ENCODE measurements around the gene SMCHD1. TPM values are rescaled to one million over a fixed set of nuclear protein-coding genes. Genes with fewer than 3 reads are reported as not detected.

SMCHD1 gene
- total RNA-seq, 4 donors from 2014 or later = 41.0 to 179 (median 136) TPM

- H3K4me3 ChIP-seq = no peak overlapping the region
- H3K9me3 ChIP-seq = no peaks in the 10 kb centered on the region
- in situ Hi-C loops (cut with MboI; ENCODE audit: low pct_ligation_motif_present in 1 of 4, low pct_unique_long_range_greater_than_20kb in 1 of 4, low sequenced_read_pairs in 3 of 4) (no loop called here), intact Hi-C loops (cut with DNase I; ENCODE audit: low total_unique reads) (no loop called here)
- no peak for DNase-seq
- H3K27me3 ChIP-seq = no peaks in the 10 kb centered on the region
- 88 to 89% methylated on average over 2 of the region's 2 CpGs for WGBS, 2 donors (ENCODE audit: low coverage in 1 of 2)
- H3K4me1 ChIP-seq = no peaks in the 10 kb centered on the region
- H3K36me3 ChIP-seq = peaks cover 0 to 64% (median 30%) of the 10 kb centered on the region in 4 donors
- TF ChIP-seq POLR2A (IDR thresholded peaks at IDR 0.05) (no peak), CTCF (IDR thresholded peaks at IDR 0.05) (no peak), EP300 (IDR thresholded peaks at IDR 0.05; ENCODE audit: low read depth) (no peak), POLR2AphosphoS5 (IDR thresholded peaks at IDR 0.05) (no peak)
- H3K27ac ChIP-seq = no peak overlapping the region
These were observed 52.1 kb downstream of the SMCHD1 start for GRCh38 chr18:2707551-2708168.

- Histone ChIP-seq H3K27ac (no peak overlapping the region), H3K9me3 (no peaks in the 10 kb centered on the region), H3K4me1 (peaks cover 2 to 10% (median 7%) of the 10 kb centered on the region in 4 donors), H3K36me3 (peaks cover 0 to 69% (median 29%) of the 10 kb centered on the region in 4 donors), H3K4me3 (no peak overlapping the region), H3K27me3 (no peaks in the 10 kb centered on the region)
- TF ChIP-seq EP300 (IDR thresholded peaks at IDR 0.05; ENCODE audit: low read depth) (no peak), POLR2AphosphoS5 (IDR thresholded peaks at IDR 0.05) (no peak), CTCF (IDR thresholded peaks at IDR 0.05) (no peak), POLR2A (IDR thresholded peaks at IDR 0.05) (no peak)
- in situ Hi-C loops (cut with MboI; ENCODE audit: low pct_ligation_motif_present in 1 of 4, low pct_unique_long_range_greater_than_20kb in 1 of 4, low sequenced_read_pairs in 3 of 4) = no loop called here
- no peak for DNase-seq
- WGBS, 2 donors (ENCODE audit: low coverage in 1 of 2) = 70% methylated on average over 4 of the region's 4 CpGs
- intact Hi-C loops (cut with DNase I; ENCODE audit: low total_unique reads) = no loop called here
These were observed 53.8 kb downstream of the SMCHD1 start for GRCh38 chr18:2709316-2709715.

- in situ Hi-C loops (cut with MboI; ENCODE audit: low pct_ligation_motif_present in 1 of 4, low pct_unique_long_range_greater_than_20kb in 1 of 4, low sequenced_read_pairs in 3 of 4) (no loop called here), intact Hi-C loops (cut with DNase I; ENCODE audit: low total_unique reads) (no loop called here)
- peak overlapping the region in 2 of 4 donors; percentile 7 to 52 for H3K27ac ChIP-seq
- no peak for TF ChIP-seq EP300 (IDR thresholded peaks at IDR 0.05; ENCODE audit: low read depth)
- no peak for TF ChIP-seq CTCF (IDR thresholded peaks at IDR 0.05)
- TF ChIP-seq POLR2A (IDR thresholded peaks at IDR 0.05) = no peak
- TF ChIP-seq POLR2AphosphoS5 (IDR thresholded peaks at IDR 0.05) = no peak
- peaks cover 2 to 18% (median 11%) of the 10 kb centered on the region in 4 donors for H3K4me1 ChIP-seq
- no peak overlapping the region for H3K4me3 ChIP-seq
- peaks cover 0 to 67% (median 15%) of the 10 kb centered on the region in 4 donors for H3K36me3 ChIP-seq
- no peak for DNase-seq
- no peaks in the 10 kb centered on the region for H3K27me3 ChIP-seq
- no peaks in the 10 kb centered on the region for H3K9me3 ChIP-seq
These were observed 58.6 kb downstream of the SMCHD1 start for GRCh38 chr18:2714140-2714539.

- no peak overlapping the region for H3K27ac ChIP-seq
- peaks cover 0 to 66% (median 15%) of the 10 kb centered on the region in 4 donors for H3K36me3 ChIP-seq
- peaks cover 2 to 18% (median 11%) of the 10 kb centered on the region in 4 donors for H3K4me1 ChIP-seq
- intact Hi-C loops (cut with DNase I; ENCODE audit: low total_unique reads) = no loop called here
- no peaks in the 10 kb centered on the region for H3K9me3 ChIP-seq
- in situ Hi-C loops (cut with MboI; ENCODE audit: low pct_ligation_motif_present in 1 of 4, low pct_unique_long_range_greater_than_20kb in 1 of 4, low sequenced_read_pairs in 3 of 4) = no loop called here
- no peak overlapping the region for H3K4me3 ChIP-seq
- TF ChIP-seq POLR2AphosphoS5 (IDR thresholded peaks at IDR 0.05) (no peak), CTCF (IDR thresholded peaks at IDR 0.05) (no peak), POLR2A (IDR thresholded peaks at IDR 0.05) (no peak), EP300 (IDR thresholded peaks at IDR 0.05; ENCODE audit: low read depth) (no peak)
- H3K27me3 ChIP-seq = no peaks in the 10 kb centered on the region
- no peak for DNase-seq
- 90 to 91% methylated on average over 1 to 3 of the region's 3 CpGs for WGBS, 2 donors (ENCODE audit: low coverage in 1 of 2)
These were observed 60.5 kb downstream of the SMCHD1 start for GRCh38 chr18:2715990-2716389.

Data from transverse colon (tissue), 4 donors.